Muscle of leg (tissue), 16 donors: ENCODE data around the gene OVOL1. TPM values are rescaled to one million over a fixed set of nuclear protein-coding genes. Genes with fewer than 3 reads are reported as not detected.
"Not testable (repeated sequence)": the region's sequence is repeated elsewhere in the genome, so short reads cannot be mapped to it uniquely, and the experiment has no call there.

ENCODE experiments used
- DNase-seq: peaks from one replicate; pipeline ENCODE4 v3.0.0; 2013
- H3K27ac ChIP-seq: one replicate; pipeline ENCODE4 v1.5.1; 2013; ENCODE audit warnings: mild to moderate bottlenecking, low read length, control low read depth
- H3K27me3 ChIP-seq: one replicate; pipeline ENCODE4 v1.6.1; 2013; ENCODE audit warnings: low read length; ENCODE audit not compliant: control insufficient read depth, insufficient read depth
- H3K36me3 ChIP-seq: one replicate; pipeline ENCODE4 v1.6.1; 2013; ENCODE audit warnings: low read length; ENCODE audit not compliant: control insufficient read depth, insufficient read depth
- H3K4me1 ChIP-seq: one replicate; pipeline ENCODE4 v1.6.1; 2013; ENCODE audit warnings: low read length; ENCODE audit not compliant: control insufficient read depth, insufficient read depth
- H3K4me3 ChIP-seq: one replicate; pipeline ENCODE4 v1.5.1; 2013; ENCODE audit warnings: low read length, control low read depth
- H3K9me3 ChIP-seq: replicated peaks from 2 replicates; pipeline ENCODE4 v1.6.1; 2013; ENCODE audit warnings: low read depth, low read length; ENCODE audit not compliant: control insufficient read depth
- WGBS: methylation state at CpG from one replicate; pipeline ENCODE4 v1.1.5; 2013; ENCODE audit warnings: missing lambda C conversion rate; ENCODE audit not compliant: insufficient coverage; 5-methylcytosine and 5-hydroxymethylcytosine counted together
- long read RNA-seq, 11 donors: transcript quantifications; one replicate each; lab custom pipeline, GENCODE V29; 2026
- polyA plus RNA-seq, 8 donors: library from polyadenylated mRNA; unstranded; fragments of 120-200 nt; gene quantifications; one replicate each; pipeline versions ENCODE4 v1.2.1 to v1.2.3, GENCODE V29; 2013; ENCODE audit warnings: inconsistent platforms in 1 of 8, low replicate concordance in 1 of 8; ENCODE audit not compliant: insufficient read length in 8 of 8, insufficient read depth in 1 of 8
- total RNA-seq: library from RNA; stranded (reverse); fragments of 120-200 nt; gene quantifications from one replicate; pipeline ENCODE4 v1.2.4, GENCODE V29; 2013

The OVOL1 gene
- total RNA-seq (not detected), polyA plus RNA-seq (1 to 10 TPM in 1 of 8 donors, under 1 TPM in 2, not detected in 5; 0.32 to 1.7 (median 0.41) TPM)
- long read RNA-seq, donor 1, result 0 reads
- long read RNA-seq, donor 2, result 0 reads
- long read RNA-seq, donor 3, result 0 reads
- long read RNA-seq, donor 4, result 0 reads
- long read RNA-seq, donor 5, result 0 reads
- long read RNA-seq, donor 6, result 0 reads
- long read RNA-seq, donor 7, result 0 reads
- long read RNA-seq, donor 8, result 0 reads
- long read RNA-seq, donor 9, result 0 reads
- long read RNA-seq, donor 10, result 0 reads
- long read RNA-seq, donor 11, result 0 reads

DNA sequence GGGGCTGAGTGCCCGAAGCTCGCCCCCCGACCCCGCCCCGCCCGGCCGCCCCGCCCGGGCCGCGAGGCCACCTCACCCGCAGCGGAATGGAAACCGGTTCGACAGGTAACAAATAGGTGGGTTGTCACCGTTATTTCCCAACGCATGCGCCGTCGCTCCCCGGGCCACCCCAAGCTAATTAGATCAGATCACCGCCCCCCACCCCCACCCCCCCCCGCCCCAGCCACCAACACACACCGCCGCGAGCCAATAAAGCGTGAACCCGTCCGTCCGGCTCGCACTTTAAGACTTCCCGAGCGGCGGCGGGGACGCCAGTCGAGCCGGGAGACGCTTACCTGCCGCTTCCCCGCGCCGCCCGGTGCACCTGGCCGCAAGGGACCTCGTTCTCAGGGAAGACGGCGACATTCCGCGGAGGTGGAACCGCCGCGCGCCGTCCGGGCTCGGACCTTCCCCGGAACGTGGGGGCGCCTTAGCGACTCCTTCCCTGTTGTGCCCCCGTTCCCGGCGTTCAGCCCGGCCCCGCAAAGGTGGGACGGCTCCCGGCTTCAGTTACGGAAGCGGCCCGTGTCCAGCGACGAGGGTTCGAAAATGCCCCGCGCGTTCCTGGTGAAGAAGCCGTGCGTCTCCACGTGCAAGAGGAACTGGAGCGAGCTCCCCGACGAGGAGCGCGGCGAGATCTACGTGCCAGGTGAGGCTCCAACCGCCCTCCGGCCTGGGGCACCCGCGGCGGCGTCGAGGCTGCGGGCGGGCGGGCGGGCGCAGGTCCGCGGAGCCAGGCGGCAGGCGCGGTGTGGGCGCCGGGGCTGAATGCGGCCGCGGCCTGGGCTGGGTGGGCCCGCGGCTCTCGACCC, at the start of gene OVOL1:
OVOL1 (plus strand) TSS at position 278 of the 851 bp plus-strand sequence; CDS start at position 589, 311 bp downstream.
- WGBS, result 1% methylated on average over 85 of the region's 112 CpGs
- DNase-seq, result no peak
- Histone ChIP-seq H3K4me1 (peaks cover 12% of the 10 kb centered on the region), H3K27ac (no peak within 1 kb of the TSS), H3K36me3 (no peaks in the 10 kb centered on the region), H3K4me3 (no peak within 1 kb of the TSS), H3K27me3 (peaks cover 93% of the 10 kb centered on the region), H3K9me3 (no peaks in the 10 kb centered on the region)

DNA sequence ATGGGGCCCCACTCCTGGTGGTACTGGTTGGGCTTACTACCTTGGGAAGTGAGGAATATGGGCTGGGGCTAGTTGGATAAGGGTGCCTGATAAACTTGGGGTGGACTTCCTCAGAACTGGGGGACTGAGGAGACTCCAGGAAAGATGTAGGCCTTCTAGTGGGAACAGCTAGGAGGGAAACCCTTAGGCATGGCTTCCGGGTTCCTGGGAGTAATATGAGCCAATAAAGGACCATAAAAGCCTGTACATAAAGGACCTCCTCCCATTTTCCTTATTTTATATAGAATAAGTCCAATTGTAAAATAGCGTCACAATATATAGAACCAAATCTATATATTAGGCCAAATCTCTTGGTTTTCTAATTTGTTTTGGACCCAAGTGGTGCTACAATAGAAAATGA, 47.8 kb upstream of the OVOL1 start:
- DNase-seq, result no peak

DNA sequence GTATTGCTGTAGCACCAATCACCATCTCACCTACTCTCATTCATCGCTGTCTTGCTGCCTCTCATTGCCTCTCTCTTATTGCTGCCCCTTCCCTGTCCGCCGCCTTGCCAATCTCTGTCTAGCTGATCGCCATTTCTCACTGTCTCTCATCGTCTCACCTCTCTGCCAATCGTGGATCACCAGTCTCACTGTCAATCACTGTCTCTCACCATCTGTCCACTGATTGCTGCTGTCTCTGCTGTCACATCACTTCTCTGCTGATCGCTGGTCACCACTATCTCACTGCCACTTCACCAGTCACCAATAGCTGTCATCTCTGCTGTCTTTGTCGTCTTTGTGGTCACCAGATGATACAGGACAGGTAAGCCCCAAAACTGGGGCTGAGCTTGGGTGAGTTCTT, 45.7 kb upstream of the OVOL1 start:
- Histone ChIP-seq H3K4me3 (no peak overlapping the region), H3K36me3 (no peaks in the 10 kb centered on the region), H3K27me3 (peaks cover 9% of the 10 kb centered on the region), H3K27ac (no peak overlapping the region), H3K9me3 (peaks cover 3% of the 10 kb centered on the region), H3K4me1 (no peaks in the 10 kb centered on the region)
- DNase-seq, result no peak
- 85% methylated on average over 8 of the region's 8 CpGs for WGBS

More for the DNA sequence above, 47.8 kb upstream of the OVOL1 start:
- Histone ChIP-seq H3K27me3 (peaks cover 10% of the 10 kb centered on the region), H3K9me3 (peaks cover 3% of the 10 kb centered on the region), H3K4me3 (no peak overlapping the region), H3K36me3 (no peaks in the 10 kb centered on the region), H3K4me1 (no peaks in the 10 kb centered on the region), H3K27ac (no peak overlapping the region)
- WGBS, result no CpG with 5 or more reads among the region's 2 CpGs

DNA sequence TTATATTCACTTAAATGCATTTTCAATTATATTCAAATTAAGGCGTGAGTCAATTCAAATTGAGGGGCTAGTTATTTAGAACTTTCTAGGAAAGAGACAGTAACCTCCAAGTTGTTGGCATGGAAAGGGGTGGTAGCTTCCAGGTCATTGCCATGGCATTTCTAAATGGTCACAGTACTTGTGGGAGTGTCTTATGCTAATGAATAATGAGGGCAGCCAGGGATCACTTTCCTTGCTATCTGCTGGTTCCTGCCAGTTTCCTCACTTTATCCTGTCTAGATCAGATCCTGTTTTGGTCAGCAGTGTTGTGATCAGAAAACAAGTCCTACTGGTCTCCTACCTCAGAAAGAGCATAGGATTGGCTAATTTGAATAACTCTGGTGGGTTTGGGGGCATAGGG, 44.5 kb upstream of the OVOL1 start:
- Histone ChIP-seq H3K36me3 (no peaks in the 10 kb centered on the region), H3K27me3 (peaks cover 9% of the 10 kb centered on the region), H3K4me1 (no peaks in the 10 kb centered on the region), H3K9me3 (no peaks in the 10 kb centered on the region), H3K4me3 (no peak overlapping the region), H3K27ac (no peak overlapping the region)
- no peak for DNase-seq
- no CpG with 5 or more reads among the region's 1 CpG for WGBS

DNA sequence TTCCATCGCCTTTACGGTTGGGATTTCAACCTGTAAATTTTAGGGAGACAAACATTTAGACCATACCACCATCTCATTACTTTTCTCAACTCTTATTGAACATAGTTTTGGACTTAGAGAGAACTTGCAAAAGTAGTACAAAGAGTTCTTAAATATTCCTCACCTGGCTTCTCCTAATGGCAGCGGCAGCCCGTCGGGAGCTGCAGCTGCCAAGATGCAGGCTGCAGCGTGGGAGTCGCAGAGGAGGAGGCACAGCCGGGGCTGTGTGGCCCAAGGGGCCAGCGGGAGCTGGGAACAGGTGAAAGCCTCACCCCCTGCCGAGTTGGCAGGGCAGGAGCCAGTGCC, 43.2 kb upstream of the OVOL1 start:
- DNase-seq, result no peak

DNA sequence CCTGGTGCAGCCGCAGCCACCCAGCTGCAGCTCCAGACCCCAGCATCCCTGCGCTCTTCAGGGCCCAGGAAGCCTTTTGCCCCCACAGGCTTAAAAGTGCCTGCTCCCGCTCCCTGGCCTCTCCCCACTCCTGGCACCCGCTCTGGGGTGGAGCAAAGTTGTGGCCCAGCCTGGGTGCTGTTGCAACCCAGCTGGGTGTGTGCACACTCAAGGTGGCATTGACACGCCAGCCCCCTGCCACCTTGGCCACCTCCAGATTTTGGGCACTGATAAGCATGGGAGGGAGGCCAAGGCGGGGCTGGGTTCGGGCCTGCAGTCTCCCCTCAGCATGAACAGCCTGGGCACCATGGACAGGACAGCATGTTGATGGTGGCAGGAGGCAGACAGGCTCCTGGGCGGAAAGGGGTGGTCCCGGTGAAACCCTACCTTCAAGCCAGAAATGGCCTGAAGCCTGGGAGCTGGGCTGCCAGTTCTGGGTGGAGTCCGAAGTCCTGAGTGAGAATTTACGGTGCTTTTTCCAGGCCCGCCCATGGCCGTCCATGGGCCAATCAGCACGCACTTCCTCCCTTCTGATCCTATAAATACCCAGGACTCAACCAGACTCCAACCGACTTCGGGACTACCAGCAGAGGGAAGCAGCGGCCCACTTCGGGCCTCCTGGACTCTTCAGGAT, 42.7 kb upstream of the OVOL1 start:
- Histone ChIP-seq H3K4me3 (no peak overlapping the region), H3K27ac (no peak overlapping the region), H3K27me3 (peaks cover 2% of the 10 kb centered on the region), H3K9me3 (no peaks in the 10 kb centered on the region), H3K36me3 (no peaks in the 10 kb centered on the region), H3K4me1 (no peaks in the 10 kb centered on the region)
- peak; percentile 16 for DNase-seq
- 67% methylated on average over 8 of the region's 18 CpGs for WGBS

More for the DNA sequence above, 43.2 kb upstream of the OVOL1 start:
- Histone ChIP-seq H3K36me3 (no peaks in the 10 kb centered on the region), H3K9me3 (no peaks in the 10 kb centered on the region), H3K4me1 (no peaks in the 10 kb centered on the region), H3K4me3 (no peak overlapping the region), H3K27ac (no peak overlapping the region), H3K27me3 (peaks cover 2% of the 10 kb centered on the region)
- WGBS, result 72% methylated on average over 8 of the region's 10 CpGs

DNA sequence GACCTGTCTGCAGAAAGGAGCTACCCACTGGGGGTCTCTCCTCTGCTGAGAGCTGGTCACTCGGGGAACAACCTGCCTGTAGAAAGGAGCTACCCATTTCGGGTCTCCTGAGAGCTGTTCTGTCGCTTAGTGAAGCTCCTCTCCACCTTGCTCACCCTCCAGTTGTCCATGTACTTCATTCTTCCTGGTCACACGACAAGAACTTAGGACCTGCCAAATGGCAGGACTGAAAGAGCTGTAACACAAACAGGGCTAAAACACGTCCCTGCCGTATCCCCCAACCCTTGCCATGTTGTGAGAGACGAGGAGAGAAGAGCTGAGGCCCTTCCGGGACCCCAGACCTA, 42.2 kb upstream of the OVOL1 start:
- Histone ChIP-seq H3K36me3 (no peaks in the 10 kb centered on the region), H3K4me3 (no peak overlapping the region), H3K27ac (no peak overlapping the region), H3K27me3 (peaks cover 2% of the 10 kb centered on the region), H3K4me1 (no peaks in the 10 kb centered on the region), H3K9me3 (no peaks in the 10 kb centered on the region)
- DNase-seq, result no peak
- 72% methylated on average over 7 of the region's 8 CpGs for WGBS

DNA sequence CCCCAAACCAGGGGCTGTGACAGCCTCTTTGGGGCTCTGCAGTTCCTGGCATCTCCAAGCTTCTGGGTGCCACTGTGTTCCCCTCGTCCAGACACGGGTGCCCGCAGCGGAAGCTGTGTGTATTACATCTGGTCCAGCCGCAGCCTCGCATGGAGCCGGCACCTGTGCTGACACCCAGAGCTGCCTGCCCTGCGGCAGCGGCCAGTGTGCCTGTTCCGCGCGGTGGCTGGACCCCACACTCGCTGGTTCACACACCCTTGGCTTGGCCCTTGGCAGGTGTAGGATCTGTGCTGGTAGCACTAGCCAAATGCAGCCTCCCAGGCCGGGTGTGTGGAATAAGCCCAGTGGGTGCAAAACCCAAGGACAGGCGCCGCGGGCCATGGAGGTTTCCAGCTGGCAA, 41.8 kb upstream of the OVOL1 start:
- H3K9me3 ChIP-seq, result no peaks in the 10 kb centered on the region
- peaks cover under 1% of the 10 kb centered on the region for H3K27me3 ChIP-seq
- no peak overlapping the region for H3K27ac ChIP-seq
- WGBS, result 89% methylated on average over 17 of the region's 17 CpGs
- DNase-seq, result no peak
- H3K4me3 ChIP-seq, result no peak overlapping the region
- H3K36me3 ChIP-seq, result no peaks in the 10 kb centered on the region
- H3K4me1 ChIP-seq, result no peaks in the 10 kb centered on the region

DNA sequence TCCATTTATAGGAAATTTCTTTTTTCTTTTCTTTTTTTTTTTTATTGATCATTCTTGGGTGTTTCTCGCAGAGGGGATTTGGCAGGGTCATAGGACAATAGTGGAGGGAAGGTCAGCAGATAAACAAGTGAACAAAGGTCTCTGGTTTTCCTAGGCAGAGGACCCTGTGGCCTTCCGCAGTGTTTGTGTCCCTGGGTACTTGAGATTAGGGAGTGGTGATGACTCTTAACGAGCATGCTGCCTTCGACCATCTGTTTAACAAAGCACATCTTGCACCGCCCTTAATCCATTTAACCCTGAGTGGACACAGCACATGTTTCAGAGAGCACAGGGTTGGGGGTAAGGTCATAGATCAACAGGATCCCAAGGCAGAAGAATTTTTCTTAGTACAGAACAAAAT, 24.7 kb upstream of the OVOL1 start:
- DNase-seq, H3K27me3 ChIP-seq, H3K36me3 ChIP-seq, H3K9me3 ChIP-seq, H3K4me1 ChIP-seq, H3K27ac ChIP-seq, H3K4me3 ChIP-seq: not testable (repeated sequence)
- WGBS, result no CpG with 5 or more reads among the region's 5 CpGs

DNA sequence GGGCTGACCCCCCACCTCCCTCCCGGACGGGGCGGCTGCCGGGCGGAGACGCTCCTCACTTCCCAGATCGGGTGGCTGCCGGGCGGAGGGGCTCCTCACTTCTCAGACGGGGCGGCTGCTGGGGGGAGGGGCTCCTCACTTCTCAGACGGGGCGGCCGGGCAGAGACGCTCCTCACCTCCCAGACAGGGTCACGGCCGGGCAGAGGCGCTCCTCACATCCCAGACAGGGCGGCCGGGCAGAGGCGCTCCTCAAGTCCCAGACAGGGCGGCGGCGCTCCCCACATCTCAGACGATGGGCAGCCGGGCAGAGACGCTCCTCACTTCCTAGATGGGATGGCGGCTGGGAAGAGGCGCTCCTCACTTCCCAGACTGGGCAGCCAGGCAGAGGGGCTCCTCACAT, 24.0 kb upstream of the OVOL1 start:
- 100% methylated on average over 6 of the region's 29 CpGs for WGBS
- not testable (repeated sequence) for H3K9me3 ChIP-seq, H3K36me3 ChIP-seq, DNase-seq, H3K27ac ChIP-seq, H3K4me1 ChIP-seq, H3K4me3 ChIP-seq, H3K27me3 ChIP-seq
